ENCODE data around the gene MEOX2. TPM values are rescaled to one million over a fixed set of nuclear protein-coding genes. Genes with fewer than 3 reads are reported as not detected.

MEOX2 gene
- total RNA-seq, 1 donor from 2014 or later, result not detected

- Histone ChIP-seq H3K79me2 (ENCODE audit: low read depth) (no peaks in the 10 kb centered on the region), H3F3A (ENCODE audit: low read depth) (no peaks in the 10 kb centered on the region), H3K27ac (peak within 1 kb of the TSS; percentile 22), H3K4me3 (no peak within 1 kb of the TSS), H3K27me3 (no peaks in the 10 kb centered on the region), H3K9ac (no peak within 1 kb of the TSS), H3K36me3 (no peaks in the 10 kb centered on the region), H3K4me1 (no peaks in the 10 kb centered on the region), H3K9me3 (ENCODE audit: low read depth) (no peaks in the 10 kb centered on the region), H3K4me2 (no peak within 1 kb of the TSS), H2AFZ (replicated peaks) (no peak within 1 kb of the TSS), H4K20me1 (ENCODE audit: low read depth) (no peaks in the 10 kb centered on the region)
- no peaks in the 10 kb centered on the region for H3K9me3 Mint-ChIP-seq
- peak; percentile 28 for DNase-seq (ENCODE audit: low spot score)
- TF ChIP-seq EZH2 (IDR thresholded peaks at IDR 0.05) (no peak), CTCF (IDR thresholded peaks at IDR 0.05) (no peak)
- H3K27me3 Mint-ChIP-seq (ENCODE audit: insufficient read depth, low read depth), result no peaks in the 10 kb centered on the region
- H3K4me1 Mint-ChIP-seq, result peaks cover 15% of the 10 kb centered on the region
- no peak within 1 kb of the TSS for H3K4me3 Mint-ChIP-seq
- no peaks in the 10 kb centered on the region for H3K36me3 Mint-ChIP-seq
- peak within 1 kb of the TSS; percentile 83 for H3K27ac Mint-ChIP-seq
These were observed 124.6 kb downstream of the MEOX2 start, which contains the start of gene AGMO for GRCh38 chr7:15561835-15562234. AGMO (minus strand) TSS chr7:15562015.

Other genes starting within 250 kb of the MEOX2 start
- gene AGMO, start 124.7 kb downstream of the MEOX2 start, total RNA-seq (ENCODE audit: low replicate concordance), result 0.30 and 0.59 TPM in 2 replicates